Fibroblast of the conjunctiva (primary cell): ENCODE data around the gene XPNPEP2.

ENCODE experiments used
- DNase-seq: peaks from one replicate; pipeline ENCODE4 v3.0.0-alpha.2; 2010; ENCODE audit warnings: low read depth

XPNPEP2 gene

GRCh38 chrX:129798888-129799287 lies 60.1 kb downstream of the XPNPEP2 start:
- no peak for DNase-seq

GRCh38 chrX:129800186-129800585 lies 61.4 kb downstream of the XPNPEP2 start:
- DNase-seq = no peak

GRCh38 chrX:129802863-129803262 lies 64.1 kb downstream of the XPNPEP2 start:
- DNase-seq = no peak

GRCh38 chrX:129804806-129805205 lies 66.0 kb downstream of the XPNPEP2 start:
- DNase-seq = no peak

GRCh38 chrX:129808158-129808828 lies 69.5 kb downstream of the XPNPEP2 start:
- DNase-seq = peak; percentile 22

- DNase-seq = no peak
These were observed 70.3 kb downstream of the XPNPEP2 start for GRCh38 chrX:129808829-129809796.

GRCh38 chrX:129813662-129814368 lies 75.0 kb downstream of the XPNPEP2 start:
- DNase-seq = no peak

GRCh38 chrX:129818123-129818522 lies 79.3 kb downstream of the XPNPEP2 start:
- no peak for DNase-seq
